G401.6 (cell line): ENCODE data around the gene MUSK.
"Not testable (repeated sequence)": the region's sequence is repeated elsewhere in the genome, so short reads cannot be mapped to it uniquely, and the experiment has no call there.

ENCODE experiments used
- FAIRE-seq: peaks from 2 replicates; lab custom pipeline; 2012; peaks lifted over from hg19 to GRCh38; lab: Jason Lieb, UNC

Gene MUSK

DNA sequence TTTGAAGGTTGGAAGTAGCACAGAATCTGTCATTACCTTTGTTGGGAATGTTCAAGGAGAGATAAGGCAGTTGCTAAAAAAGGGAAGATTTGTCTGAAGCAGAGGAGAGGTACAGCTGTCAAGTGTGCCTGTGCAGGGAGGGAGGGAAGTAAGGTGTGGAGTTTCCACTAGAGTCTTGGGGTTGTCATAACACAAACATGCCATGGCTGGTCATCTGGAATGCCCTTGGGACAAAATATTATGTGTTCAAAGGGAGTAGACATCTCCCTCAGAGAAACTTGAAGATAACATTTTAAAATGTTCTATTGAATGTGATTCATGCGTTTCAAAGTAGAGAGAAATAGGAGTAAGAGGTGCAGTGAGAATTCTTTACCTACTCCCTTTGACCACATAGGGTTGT is 95.0 kb downstream of the MUSK start:
- FAIRE-seq = no peak

DNA sequence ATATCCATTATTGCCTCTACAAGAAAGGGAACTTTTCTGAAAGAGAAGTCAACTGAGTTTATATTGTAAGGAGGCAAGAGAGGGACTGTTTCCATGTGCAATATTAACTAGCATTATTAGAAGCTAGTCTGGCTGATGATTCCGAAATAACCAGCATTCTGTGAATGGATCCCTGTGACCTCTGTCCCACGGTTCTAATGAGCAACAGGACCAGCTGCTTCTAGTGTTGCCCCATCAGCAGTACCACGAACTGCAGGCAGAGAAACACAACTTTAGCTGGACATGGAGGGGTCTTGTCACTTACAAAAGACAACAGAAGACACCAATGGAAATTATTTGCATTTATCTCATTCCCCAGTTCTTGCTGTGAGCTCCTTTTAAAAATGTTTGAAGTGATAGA is 95.4 kb downstream of the MUSK start:
- FAIRE-seq = no peak

DNA sequence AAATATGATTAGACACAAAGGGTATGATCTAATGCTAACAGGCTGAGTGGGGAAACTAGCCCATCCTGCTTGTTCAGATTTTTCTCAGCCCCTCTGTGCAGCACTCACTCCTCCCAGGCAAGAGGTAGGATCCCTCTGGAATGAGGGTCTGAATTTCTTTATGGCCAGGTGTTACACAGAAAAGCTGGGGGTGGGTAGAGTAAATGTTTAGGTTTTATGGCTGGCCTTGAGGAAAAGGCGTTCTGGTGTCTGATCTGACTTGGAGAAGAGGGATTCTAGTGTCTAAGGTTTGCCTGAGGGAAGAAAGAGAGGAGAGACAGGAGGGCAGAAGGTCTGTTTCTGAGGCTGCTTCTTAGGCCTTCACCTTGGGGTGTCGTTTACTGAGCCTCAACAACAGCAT is 97.3 kb downstream of the MUSK start:
- no peak for FAIRE-seq

DNA sequence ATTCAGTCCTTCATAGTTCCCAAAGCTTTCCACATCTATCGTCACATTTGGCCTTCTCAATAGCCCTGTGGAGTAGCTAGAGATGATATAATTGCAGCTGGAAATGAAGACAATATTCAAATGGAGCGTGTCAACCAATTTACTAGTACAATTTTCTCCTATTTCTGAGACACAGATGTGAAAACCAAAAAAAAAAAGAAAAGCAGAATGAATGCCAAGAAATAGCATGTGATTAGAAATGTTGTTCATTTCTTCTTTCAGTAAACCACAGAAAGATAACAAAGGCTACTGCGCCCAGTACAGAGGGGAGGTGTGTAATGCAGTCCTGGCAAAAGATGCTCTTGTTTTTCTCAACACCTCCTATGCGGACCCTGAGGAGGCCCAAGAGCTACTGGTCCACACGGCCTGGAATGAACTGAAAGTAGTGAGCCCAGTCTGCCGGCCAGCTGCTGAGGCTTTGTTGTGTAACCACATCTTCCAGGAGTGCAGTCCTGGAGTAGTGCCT is 99.0 kb downstream of the MUSK start:
- FAIRE-seq = no peak

DNA sequence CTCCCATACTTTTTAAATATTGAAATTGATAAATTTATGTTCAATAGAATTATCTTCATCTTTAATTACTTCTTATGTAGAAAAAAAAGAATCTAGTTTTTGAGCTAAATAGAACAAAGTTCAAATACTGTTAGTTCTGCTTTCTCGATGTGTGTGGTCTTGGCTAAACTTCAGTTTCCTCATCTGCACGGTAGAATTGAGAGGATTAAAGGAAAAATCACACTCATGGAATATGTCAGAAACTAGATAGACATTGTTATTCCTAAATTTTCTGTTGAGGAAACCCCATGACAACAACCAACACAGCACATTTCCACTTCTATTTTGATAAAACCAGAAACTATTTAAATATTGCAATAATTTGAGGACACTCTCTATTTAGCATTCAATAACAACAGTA is 100.3 kb downstream of the MUSK start:
- no peak for FAIRE-seq

DNA sequence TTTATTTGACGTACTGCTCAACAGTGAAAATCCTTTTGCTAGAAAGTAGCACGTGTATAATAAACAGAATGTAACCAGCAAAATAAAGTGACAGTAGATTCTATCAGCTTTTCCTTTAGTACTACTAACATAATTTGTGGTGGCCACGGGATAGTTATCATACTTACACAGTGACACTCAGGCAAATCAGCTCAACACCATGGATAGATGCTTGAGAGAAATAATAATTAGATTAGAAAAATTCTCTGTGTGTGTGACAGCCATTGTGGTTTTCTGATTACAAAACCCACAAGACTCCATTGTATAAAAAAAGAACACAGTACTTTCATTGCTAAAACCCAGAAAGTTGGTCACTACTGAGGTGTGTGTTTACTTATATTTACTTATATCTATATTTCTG is 101.1 kb downstream of the MUSK start:
- FAIRE-seq = no peak

DNA sequence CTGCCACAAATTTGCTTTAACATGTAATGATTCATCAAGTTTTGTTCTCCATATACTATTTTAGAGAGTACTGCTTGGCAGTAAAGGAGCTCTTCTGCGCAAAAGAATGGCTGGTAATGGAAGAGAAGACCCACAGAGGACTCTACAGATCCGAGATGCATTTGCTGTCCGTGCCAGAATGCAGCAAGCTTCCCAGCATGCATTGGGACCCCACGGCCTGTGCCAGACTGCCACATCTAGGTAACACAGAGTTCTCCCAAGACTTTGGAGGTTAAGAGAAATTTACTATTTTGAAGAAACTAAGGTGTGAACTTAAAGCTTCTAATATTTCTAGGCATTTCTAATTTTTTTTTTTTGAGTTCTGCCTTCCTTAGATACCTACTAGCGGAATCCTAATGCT is 107.1 kb downstream of the MUSK start:
- no peak for FAIRE-seq

DNA sequence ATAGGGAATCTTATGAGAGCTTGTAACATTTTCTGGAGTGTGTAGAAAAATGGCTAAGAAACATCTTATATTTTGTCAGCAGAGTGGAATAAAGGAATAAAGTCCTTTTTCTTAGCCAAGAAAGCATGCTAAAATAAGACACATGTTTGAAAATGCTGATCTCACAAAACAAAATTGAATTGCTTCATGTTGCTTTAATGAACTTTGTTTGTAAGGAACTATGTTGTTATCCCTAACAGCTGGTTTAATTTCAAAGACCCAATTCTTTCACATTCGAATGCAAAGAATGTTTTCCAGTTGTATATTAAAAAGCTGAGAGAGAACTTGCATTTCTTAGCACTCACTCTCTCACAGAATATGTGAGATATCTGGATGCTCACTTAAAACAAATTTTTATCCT is 107.6 kb downstream of the MUSK start:
- no peak for FAIRE-seq

DNA sequence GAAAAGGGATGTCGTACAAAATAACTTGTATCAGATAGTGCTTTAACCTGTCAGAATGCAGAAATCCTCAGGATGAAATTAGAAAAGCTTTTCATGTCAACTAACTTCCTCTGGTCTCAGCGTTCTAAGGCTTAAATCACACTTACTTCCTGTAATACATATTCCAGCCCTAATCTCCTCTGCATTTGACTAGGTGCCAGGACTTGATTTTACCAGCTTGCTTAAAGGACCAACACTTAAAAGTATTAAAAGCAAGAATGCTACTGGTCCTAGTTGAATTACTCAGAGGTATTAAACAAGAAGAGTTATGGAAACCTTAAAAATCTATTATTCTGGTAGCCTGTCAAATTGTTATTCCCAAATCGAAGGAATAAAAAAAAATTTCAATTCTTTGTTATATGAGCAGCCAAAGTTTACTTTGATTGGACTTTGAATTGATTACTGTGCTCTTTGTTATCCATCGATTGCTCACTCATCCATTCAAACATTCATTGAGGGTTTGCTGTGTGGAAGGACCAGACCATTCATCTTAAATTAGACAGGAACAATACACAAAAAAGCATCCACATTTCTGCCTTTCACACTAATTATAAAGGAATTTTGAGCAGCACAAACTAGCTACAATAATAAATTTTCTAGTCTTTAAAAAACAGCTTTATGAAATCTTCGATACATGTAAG is 108.7 kb downstream of the MUSK start:
- no peak for FAIRE-seq

DNA sequence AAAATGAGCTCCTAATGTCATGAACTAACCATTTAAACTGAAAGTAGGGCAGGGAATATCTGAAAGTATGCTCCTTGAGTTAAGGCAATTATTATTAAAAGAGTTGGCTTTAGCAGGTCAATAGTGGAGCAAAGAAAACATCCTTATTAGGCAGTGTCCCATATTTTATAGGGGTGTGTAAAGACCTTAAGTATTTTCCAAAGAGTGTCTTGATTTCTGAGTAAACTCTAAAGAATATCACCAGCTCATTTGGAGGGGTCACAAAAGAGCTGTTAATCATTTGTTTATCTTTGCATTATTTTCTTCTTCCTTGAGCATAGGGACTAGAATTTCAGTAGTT is 109.3 kb downstream of the MUSK start:
- no peak for FAIRE-seq

DNA sequence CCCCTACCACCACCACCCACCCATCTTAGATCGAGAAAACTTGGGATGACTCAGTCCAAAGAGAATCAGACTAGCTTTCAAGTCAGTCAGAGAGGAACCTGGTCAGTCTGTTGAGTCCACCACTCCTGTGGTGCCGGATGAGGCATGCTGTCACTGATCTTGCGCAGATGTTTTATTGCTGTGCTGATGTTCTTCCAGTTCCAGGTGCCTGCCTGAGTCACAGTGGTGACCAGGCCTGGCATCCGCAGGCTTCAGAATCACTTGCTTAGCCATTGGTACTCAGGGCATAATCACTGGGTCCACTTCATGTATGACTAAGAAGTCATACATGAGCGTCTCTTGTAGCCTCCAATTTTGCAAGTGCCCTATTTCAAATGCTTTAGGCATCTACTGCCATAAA is 114.1 kb downstream of the MUSK start:
- FAIRE-seq = no peak

DNA sequence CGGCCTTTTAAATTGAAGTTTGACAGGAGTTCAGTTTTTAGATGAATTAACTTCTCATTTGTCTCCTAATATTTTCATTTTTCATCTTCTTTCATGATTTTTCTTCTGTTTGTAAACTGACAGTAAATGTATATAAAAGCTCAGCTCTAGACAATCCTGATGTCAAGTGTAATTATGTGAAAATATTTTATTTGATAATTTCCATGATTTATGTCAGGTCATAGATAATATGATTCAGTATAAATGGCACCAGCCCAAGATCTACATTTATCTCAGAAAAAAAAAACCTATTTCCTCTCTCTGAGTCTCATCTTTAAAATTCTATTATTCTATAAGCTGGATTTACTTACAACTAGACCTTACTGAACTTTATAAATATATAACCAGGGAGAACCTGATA is 115.7 kb downstream of the MUSK start:
- no peak for FAIRE-seq

DNA sequence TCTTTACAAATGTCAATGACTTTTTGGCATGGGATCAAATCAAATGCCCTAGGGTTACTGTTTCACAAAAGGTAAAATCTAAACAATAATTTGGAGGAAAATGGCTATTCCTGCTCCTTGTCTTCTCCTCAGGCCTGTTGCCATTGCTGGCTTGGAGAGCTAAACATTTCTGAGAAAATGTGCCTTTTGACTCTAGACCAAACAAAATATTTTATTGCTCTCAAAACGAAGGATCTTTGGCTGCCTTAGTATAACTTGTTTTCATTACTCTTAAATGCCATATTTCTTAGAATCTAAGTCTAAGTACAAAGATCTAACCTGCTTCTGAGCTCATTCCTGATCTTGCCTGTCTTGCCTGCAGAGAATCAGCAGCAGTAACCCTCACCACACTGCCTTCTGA is 116.6 kb downstream of the MUSK start:
- FAIRE-seq = no peak

DNA sequence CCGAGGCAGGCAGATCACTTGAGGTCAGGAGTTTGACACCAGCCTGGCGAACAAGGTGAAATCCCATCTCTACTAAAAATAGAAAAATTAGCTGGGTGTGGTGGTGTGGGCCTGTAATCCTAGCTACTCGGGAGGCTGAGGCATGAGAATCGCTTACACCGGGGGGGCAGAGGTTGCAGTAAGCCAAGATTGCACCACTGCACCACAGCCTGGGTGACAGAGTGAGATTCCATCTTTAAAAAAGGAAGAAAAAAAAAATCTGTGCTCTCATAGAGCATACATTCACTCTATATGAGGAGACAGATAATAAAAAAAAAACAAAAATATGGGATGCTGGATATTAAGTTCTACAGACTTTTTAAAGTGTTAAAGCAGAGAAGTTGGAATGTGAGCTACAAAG is 119.8 kb downstream of the MUSK start:
- not testable (repeated sequence) for FAIRE-seq

DNA sequence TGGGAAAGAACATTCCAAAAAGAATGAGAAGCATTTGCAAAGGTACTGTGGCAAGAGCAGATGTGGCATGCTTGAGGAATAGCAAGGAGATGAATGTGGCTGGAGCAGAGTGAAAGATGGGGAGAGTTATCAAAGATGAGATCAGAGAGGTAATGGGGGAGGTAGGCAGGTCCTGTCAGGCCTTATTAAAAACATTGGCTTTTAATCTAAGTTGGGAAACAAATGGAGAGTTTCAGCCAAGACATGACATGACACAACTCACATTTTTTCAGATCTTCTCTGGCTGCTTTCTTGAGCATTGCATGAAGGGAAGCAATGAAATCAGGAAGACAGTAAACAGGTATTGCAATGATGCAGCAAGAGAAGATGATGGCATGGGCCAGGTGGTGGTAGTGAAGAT is 120.3 kb downstream of the MUSK start:
- no peak for FAIRE-seq

DNA sequence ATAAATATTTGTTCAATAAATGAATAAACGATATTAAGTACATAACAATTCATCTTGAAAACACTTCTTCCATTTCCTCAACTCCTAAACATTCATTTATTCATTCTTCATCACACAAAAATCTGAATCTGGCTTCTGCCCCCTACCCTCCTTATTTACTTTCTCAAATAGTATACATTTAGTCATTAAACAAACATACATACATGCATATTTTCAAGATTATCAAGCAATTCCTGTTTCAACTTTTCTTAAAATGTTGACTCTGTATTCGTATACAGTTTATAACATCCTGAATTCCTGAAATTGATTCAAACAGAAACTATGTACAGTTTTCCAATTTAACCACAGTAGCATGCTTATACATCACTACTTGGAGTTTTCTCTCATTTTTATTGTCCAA is 129.0 kb downstream of the MUSK start:
- FAIRE-seq = no peak

DNA sequence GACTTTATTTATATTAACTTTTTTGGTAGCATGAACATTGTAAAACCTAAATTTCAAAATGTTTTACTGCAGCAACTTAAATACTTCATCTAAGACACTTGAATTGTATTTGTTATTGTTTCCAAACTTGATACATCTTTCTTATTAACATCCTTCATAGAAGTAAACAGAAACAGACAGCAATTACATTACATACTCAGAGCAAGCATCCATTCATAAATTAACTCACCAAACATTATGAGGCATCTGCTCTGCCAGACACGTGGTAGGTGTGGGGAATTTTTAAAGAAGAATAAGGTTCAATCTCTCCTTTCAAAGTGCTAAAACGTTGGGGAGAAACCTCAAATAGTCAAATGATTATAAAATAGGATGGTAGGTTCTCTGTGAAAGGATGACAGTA is 130.8 kb downstream of the MUSK start:
- FAIRE-seq = no peak

DNA sequence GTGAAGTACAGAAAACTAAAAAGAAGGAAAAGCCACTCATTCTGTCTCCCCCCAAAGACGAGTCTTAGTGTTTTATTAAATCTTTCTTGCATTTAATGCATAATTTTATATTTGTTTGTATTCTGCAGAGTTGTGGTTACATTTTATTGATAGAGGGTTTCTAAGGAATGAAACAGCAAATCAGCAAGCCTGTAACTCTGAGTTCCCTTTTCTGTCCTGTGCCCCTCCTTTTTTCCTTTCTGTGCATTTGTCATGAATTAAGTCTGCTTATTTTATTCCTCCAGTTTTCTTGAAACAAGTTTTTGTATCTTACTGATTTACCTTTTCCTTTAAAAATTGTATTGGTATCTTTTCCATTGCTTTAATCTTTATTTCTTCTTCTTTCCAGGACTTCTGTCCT is 132.8 kb downstream of the MUSK start:
- no peak for FAIRE-seq

DNA sequence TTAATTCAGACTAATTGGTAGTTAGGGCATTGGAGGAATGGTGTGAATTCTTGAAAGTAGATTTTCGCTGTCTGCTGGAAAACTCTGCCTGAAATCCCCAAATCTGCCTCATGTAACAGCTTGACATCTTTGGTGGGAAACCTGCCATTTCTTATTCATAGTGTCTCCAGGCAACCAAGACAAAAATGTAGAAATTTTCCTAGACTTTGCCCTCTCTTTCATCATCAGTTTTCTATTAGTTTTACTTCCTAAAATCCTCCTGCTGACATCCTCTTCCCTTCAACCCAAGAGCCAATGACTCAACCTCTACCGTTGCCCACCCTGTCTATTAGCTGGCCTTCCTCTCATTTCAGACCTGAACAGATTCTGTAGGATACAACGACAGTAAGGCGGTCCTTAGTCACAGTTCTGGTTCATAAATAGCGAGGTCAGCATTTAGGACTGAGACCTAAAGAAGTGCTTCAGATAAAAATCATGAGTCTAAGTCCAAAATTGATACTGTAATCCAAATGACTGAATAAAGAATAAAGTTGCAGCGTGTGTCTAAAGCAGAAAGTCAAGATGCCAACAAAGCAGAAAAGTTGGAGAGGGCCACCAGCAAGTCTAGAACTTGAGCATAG is 133.9 kb downstream of the MUSK start:
- no peak for FAIRE-seq

DNA sequence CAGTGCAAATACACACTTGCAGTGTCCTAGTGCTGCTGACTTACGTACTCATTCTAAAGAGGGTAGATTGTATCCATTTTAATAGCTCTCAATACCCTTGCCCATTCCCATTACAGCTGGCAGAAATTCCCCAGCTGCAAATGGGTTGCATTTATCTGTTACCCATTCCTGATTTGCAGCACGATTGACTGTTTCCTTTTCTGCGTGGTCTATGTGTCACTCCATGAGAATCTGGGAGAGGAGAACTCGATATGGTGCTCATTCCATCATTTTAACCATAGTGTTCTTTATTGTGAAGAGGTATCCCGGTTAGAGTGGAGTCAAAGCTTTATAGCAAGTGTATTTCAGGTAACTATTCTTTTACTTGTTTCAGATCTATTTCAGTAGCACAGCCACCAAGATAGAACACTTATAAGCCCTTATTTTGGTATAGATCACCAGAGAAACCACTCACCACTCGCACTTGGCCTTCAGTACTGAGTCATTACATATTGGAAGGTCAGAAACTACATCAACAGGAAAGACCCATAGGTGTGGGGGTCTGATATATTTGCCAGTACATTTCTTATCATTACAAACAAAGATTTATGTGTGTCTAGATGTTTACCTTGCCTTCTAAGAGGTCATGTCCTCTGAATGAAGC is 139.5 kb downstream of the MUSK start:
- no peak for FAIRE-seq

DNA sequence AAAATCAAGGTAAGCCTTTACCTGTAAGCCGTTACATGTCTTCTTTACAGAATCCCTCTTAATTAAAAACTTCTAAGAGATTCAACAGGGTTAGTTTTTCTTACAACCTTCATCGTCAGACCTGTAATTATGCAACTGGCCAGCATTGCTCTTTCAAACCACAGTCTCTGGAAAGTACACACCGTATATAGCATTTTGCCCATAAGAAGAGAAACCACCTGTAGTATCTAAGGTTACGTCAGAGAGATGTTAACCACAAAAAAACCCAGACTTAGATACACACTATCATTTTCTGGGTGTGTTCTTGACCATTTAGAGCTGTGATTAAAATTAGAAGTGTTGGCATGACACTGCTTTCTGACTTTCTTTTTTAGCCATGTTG is 140.0 kb downstream of the MUSK start:
- no peak for FAIRE-seq

DNA sequence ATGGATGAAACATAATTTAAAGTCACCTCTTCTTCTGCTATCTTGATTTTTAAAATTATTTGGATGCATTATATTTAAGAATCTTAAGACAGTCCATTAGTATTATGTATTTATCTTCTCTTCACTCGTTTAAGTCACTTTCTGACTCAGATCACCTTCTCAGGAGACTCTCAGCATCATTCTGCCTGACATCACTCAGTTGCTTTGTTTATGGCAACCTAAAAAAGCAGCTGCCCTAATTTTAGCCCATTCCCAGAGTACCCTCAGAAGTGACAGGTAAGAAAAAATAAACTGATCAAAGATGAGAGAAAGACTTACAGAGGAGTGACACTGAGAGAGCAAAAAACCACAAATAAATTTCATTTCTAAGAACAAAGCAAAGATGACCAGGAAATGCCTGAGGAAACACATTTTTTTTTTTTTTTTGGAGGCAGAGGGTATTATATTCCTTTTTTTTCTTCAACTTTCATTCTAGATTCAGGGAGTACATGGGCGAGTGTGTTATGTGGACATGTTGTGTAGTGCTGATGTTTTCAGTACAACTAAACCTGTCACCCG is 140.5 kb downstream of the MUSK start:
- no peak for FAIRE-seq

DNA sequence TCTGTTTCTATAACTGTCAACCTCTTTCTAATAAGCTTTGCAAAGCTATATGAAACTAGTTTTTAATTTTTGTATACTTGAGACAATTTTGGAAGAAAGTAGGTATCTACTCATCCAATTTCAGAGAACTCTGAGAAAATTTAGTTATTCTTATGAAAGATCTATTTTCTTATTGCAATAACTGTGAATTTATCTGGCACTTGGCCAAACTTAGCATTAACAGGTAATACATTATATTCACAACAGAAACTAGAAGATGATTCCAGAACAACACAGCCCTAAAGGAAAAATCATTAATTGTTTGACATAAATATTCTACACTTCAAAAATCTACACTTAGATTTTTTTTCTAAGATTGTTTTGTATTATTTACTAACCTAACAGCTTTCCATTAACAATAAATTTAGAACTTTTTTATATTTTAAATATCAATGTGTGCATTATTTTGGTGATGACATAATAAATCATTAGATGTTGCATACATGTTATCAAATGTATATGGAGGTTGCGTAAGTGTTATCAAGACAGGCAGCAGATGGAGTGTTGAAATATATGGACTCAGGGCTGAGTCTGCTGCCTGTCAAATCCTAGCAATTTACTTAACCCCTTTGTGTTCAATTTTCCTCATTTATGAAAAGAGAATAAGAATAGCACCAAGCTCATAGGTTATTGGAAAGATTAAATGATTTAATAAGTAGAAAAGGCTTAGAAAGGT is 141.8 kb downstream of the MUSK start:
- no peak for FAIRE-seq
